Liver (tissue), 9 donors: ENCODE results near the gene CSF2RB. TPM values are rescaled to one million over a fixed set of nuclear protein-coding genes. Genes with fewer than 3 reads are reported as not detected.
A peak's percentile ranks its signal among the peaks of the same experiment; 100 is the strongest.

Experiments
- DNase-seq: peaks from one replicate; pipeline ENCODE4 v3.0.0-alpha.2; 2017; ENCODE audit warnings: low spot score
- H3K27ac ChIP-seq, 2 donors: one replicate each; pipeline ENCODE4 v1.7.0; 2013; ENCODE audit warnings: inconsistent platforms in 2 of 2, low read length in 2 of 2, control low read depth in 1 of 2, low read depth in 1 of 2, mild to moderate bottlenecking in 1 of 2
- H3K27me3 ChIP-seq, 4 donors: one replicate each; pipeline versions ENCODE4 v1.6.1 to v1.7.0; 2013; ENCODE audit warnings: low read length in 3 of 4, inconsistent platforms in 1 of 4, mild to moderate bottlenecking in 1 of 4, moderate library complexity in 1 of 4; ENCODE audit not compliant: control insufficient read depth in 4 of 4, insufficient read depth in 4 of 4
- H3K36me3 ChIP-seq, 4 donors: one replicate each; pipeline versions ENCODE4 v1.6.1 to v1.7.0; 2013; ENCODE audit warnings: low read length in 3 of 4, mild to moderate bottlenecking in 3 of 4, low read depth in 1 of 4, moderate library complexity in 1 of 4; ENCODE audit not compliant: control insufficient read depth in 4 of 4, insufficient read depth in 3 of 4
- H3K4me1 ChIP-seq, 4 donors: one replicate each; pipeline versions ENCODE4 v1.6.1 to v1.7.0; 2013; ENCODE audit warnings: low read length in 3 of 4, mild to moderate bottlenecking in 3 of 4, moderate library complexity in 1 of 4; ENCODE audit not compliant: control insufficient read depth in 4 of 4, insufficient read depth in 4 of 4
- H3K4me3 ChIP-seq, 3 donors: one replicate each; pipeline versions ENCODE4 v1.6.1 to v1.7.0; 2013; ENCODE audit warnings: low read length in 3 of 3, control low read depth in 1 of 3, low read depth in 1 of 3, mild to moderate bottlenecking in 1 of 3
- H3K9ac ChIP-seq, 2 donors: one replicate each; pipeline ENCODE4 v1.7.0; 2013; ENCODE audit warnings: low read length in 2 of 2, mild to moderate bottlenecking in 2 of 2, moderate library complexity in 2 of 2, control low read depth in 1 of 2, low read depth in 1 of 2
- H3K9me3 ChIP-seq, 4 donors: one replicate each; pipeline versions ENCODE4 v1.6.1 to v1.7.0; 2013; ENCODE audit warnings: low read length in 3 of 4; ENCODE audit not compliant: control insufficient read depth in 4 of 4
- ATF3 ChIP-seq: IDR thresholded peaks from 2 replicates; pipeline ENCODE4 v1.6.1; 2016; ENCODE audit warnings: antibody characterized with exemption
- CTCF ChIP-seq: fragments of 150-350 bp; IDR thresholded peaks from 2 replicates; pipeline ENCODE4 v1.5.1; 2017; ENCODE audit warnings: improper control_type of control experiment, low read depth, low read length; ENCODE audit not compliant: missing input control
- EGR1 ChIP-seq, 2 donors: IDR thresholded peaks; 2 replicates each; pipeline ENCODE4 v1.6.1; 2016 to 2018; ENCODE audit warnings: antibody characterized with exemption in 2 of 2, low read depth in 2 of 2
- FOXA1 ChIP-seq: IDR thresholded peaks from 2 replicates; pipeline ENCODE4 v1.6.1; 2016; ENCODE audit warnings: antibody characterized with exemption
- FOXA2 ChIP-seq: IDR thresholded peaks from 2 replicates; pipeline ENCODE4 v1.6.1; 2016; ENCODE audit warnings: antibody characterized with exemption
- GABPA ChIP-seq, 2 donors: IDR thresholded peaks in 1 of 2; conservative IDR thresholded peaks in 1 of 2; 2 replicates each; pipeline ENCODE4 v1.6.1; 2016; ENCODE audit warnings: antibody characterized with exemption in 2 of 2, mild to moderate bottlenecking in 1 of 2, moderate library complexity in 1 of 2
- HNF4A ChIP-seq, 2 donors: conservative IDR thresholded peaks; 2 replicates each; pipeline ENCODE4 v1.6.1; 2016; ENCODE audit warnings: antibody characterized with exemption in 2 of 2, mild to moderate bottlenecking in 2 of 2
- HNF4G ChIP-seq: IDR thresholded peaks from 2 replicates; pipeline ENCODE4 v1.6.1; 2016; ENCODE audit warnings: antibody characterized with exemption
- JUND ChIP-seq, 2 donors: IDR thresholded peaks; 2 replicates each; pipeline ENCODE4 v1.6.1; 2016; ENCODE audit warnings: antibody characterized with exemption in 2 of 2
- MAX ChIP-seq: IDR thresholded peaks from 2 replicates; pipeline ENCODE4 v1.6.1; 2016; ENCODE audit warnings: antibody characterized with exemption
- NR2F2 ChIP-seq: IDR thresholded peaks from 2 replicates; pipeline ENCODE4 v1.6.1; 2016; ENCODE audit warnings: antibody characterized with exemption
- RAD21 ChIP-seq, 2 donors: IDR thresholded peaks; 2 replicates each; pipeline ENCODE4 v1.6.1; 2016; ENCODE audit warnings: antibody characterized with exemption in 2 of 2, mild to moderate bottlenecking in 2 of 2
- RXRA ChIP-seq, 2 donors: IDR thresholded peaks; 2 replicates each; pipeline ENCODE4 v1.6.1; 2017 to 2018; ENCODE audit warnings: antibody characterized with exemption in 2 of 2, mild to moderate bottlenecking in 1 of 2
- SP1 ChIP-seq: IDR thresholded peaks from 2 replicates; pipeline ENCODE4 v1.6.1; 2018; ENCODE audit warnings: antibody characterized with exemption, mild to moderate bottlenecking
- TAF1 ChIP-seq: conservative IDR thresholded peaks from 2 replicates; pipeline ENCODE4 v1.6.1; 2016; ENCODE audit warnings: antibody characterized with exemption, mild to moderate bottlenecking
- YY1 ChIP-seq: IDR thresholded peaks from 2 replicates; pipeline ENCODE4 v1.6.1; 2016; ENCODE audit warnings: antibody characterized with exemption, mild to moderate bottlenecking
- ZBTB33 ChIP-seq: IDR thresholded peaks from 2 replicates; pipeline ENCODE4 v1.6.1; 2016; ENCODE audit warnings: antibody characterized with exemption
- WGBS: extraction: QIAGEN DNeasy Blood & Tissue Kit; methylation state at CpG from one replicate; pipeline ENCODE4 v1.1.7; 2013; 5-methylcytosine and 5-hydroxymethylcytosine counted together
- polyA plus RNA-seq, 2 donors: library from polyadenylated mRNA; stranded (reverse) in 1 of 2; unstranded in 1 of 2; fragments of 200-250 nt in 1 of 2; fragments of >200 nt in 1 of 2; fragmentation: Nextera tagmentation in 1 of 2; extraction: Ambion mirVana in 1 of 2; gene quantifications; one replicate each; pipeline versions ENCODE4 v1.2.1 to v1.2.3, GENCODE V29; 2013 to 2015
- total RNA-seq, 2 donors: library from RNA; depleted of rRNA; stranded (reverse); fragments of >200 nt; gene quantifications; one replicate each; pipeline ENCODE4 v1.2.3, GENCODE V29; 2014
- TF ChIP-seq, protein P1 (sequence below): IDR thresholded peaks from 2 replicates; pipeline ENCODE4 v1.6.1; 2016; ENCODE audit warnings: antibody characterized with exemption, mild to moderate bottlenecking
- donor health status: healthy.
- donor health status: healthy.
- donor health status: healthy.
- donor health status: healthy.
- donor health status: healthy.

The CSF2RB gene
- total and polyA plus RNA-seq, 4 donors, result 0.72 to 10.5 (median 2.3) TPM

DNA sequence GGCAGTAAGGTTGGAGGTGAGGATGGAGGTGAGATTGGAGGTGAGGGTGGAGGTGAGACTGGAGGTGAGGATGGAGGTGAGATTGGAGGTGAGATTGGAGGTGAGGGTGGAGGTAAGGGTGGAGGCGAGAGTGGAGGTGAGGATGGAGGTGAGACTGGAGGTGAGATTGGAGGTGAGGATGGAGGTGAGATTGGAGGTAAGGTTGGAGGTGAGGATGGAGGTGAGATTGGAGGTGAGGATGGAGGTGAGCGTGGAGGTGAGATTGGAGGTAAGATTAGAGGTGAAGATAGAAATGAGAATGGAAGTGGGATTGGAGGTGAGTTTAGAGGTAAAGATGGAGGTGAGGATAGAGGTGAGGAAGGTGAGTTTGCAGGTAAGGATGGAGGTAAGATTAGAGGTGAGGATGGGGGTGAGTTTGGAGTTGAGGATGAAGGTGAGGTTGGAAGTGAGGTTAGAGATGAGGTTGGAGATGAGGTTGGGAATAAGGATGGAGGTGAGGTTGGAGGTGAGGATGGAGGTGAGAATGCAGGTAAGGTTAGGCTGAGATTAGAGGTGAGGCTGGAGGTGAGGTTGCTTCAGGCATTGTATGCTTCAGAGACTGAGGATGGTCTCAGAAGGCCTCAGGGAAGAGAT lies 40.4 kb upstream of the CSF2RB start (continued):
- TF ChIP-seq, protein P1, sequence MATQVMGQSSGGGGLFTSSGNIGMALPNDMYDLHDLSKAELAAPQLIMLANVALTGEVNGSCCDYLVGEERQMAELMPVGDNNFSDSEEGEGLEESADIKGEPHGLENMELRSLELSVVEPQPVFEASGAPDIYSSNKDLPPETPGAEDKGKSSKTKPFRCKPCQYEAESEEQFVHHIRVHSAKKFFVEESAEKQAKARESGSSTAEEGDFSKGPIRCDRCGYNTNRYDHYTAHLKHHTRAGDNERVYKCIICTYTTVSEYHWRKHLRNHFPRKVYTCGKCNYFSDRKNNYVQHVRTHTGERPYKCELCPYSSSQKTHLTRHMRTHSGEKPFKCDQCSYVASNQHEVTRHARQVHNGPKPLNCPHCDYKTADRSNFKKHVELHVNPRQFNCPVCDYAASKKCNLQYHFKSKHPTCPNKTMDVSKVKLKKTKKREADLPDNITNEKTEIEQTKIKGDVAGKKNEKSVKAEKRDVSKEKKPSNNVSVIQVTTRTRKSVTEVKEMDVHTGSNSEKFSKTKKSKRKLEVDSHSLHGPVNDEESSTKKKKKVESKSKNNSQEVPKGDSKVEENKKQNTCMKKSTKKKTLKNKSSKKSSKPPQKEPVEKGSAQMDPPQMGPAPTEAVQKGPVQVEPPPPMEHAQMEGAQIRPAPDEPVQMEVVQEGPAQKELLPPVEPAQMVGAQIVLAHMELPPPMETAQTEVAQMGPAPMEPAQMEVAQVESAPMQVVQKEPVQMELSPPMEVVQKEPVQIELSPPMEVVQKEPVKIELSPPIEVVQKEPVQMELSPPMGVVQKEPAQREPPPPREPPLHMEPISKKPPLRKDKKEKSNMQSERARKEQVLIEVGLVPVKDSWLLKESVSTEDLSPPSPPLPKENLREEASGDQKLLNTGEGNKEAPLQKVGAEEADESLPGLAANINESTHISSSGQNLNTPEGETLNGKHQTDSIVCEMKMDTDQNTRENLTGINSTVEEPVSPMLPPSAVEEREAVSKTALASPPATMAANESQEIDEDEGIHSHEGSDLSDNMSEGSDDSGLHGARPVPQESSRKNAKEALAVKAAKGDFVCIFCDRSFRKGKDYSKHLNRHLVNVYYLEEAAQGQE, result no peak
- TF ChIP-seq YY1 (no peak), JUND (IDR thresholded peaks at IDR 0.05) (no peak), NR2F2 (no peak), HNF4A (conservative IDR thresholded peaks at IDR 0.05) (no peak), HNF4G (no peak), MAX (no peak), RXRA (IDR thresholded peaks at IDR 0.05) (no peak), EGR1 (IDR thresholded peaks at IDR 0.05; ENCODE audit: low read depth in 2 of 2) (no peak)

- Histone ChIP-seq H3K4me3 (no peak overlapping the region), H3K36me3 (no peaks in the 10 kb centered on the region), H3K9ac (no peak overlapping the region), H3K27me3 (peaks cover 0 to 2% (median 0%) of the 10 kb centered on the region in 4 donors), H3K4me1 (peaks cover 7 to 16% (median 13%) of the 10 kb centered on the region in 4 donors), H3K9me3 (no peaks in the 10 kb centered on the region), H3K27ac (peak overlapping the region; percentile 67 to 87)
- peak; percentile 47 for DNase-seq
- TF ChIP-seq RAD21 (IDR thresholded peaks at IDR 0.05) (peak; percentile 80 to 81), HNF4A (conservative IDR thresholded peaks at IDR 0.05) (peak; percentile 42 to 50), ATF3 (no peak), SP1 (peak; percentile 32), TAF1 (no peak), EGR1 (IDR thresholded peaks at IDR 0.05; ENCODE audit: low read depth in 2 of 2) (no peak), CTCF (peak; percentile 74), JUND (IDR thresholded peaks at IDR 0.05) (no peak), NR2F2 (no peak), MAX (peak; percentile 64), RXRA (IDR thresholded peaks at IDR 0.05) (peak; percentile 29 to 38), FOXA1 (no peak), YY1 (no peak), GABPA (IDR thresholded peaks at IDR 0.05 in 1 of 2, conservative IDR thresholded peaks at IDR 0.05 in 1 of 2) (no peak), ZBTB33 (no peak), FOXA2 (peak; percentile 49), HNF4G (no peak)
- TF ChIP-seq, protein P1, result no peak
- 25% methylated on average over 6 of the region's 6 CpGs for WGBS
Measured at GRCh38 chr22:36873614-36874308, 39.7 kb upstream of the CSF2RB start.
